ENCODE measurements around the gene SORCS2. TPM values are rescaled to one million over a fixed set of nuclear protein-coding genes. Genes with fewer than 3 reads are reported as not detected.

The SORCS2 gene
- total RNA-seq, 1 experiment from 2014 or later, result not detected

DNA sequence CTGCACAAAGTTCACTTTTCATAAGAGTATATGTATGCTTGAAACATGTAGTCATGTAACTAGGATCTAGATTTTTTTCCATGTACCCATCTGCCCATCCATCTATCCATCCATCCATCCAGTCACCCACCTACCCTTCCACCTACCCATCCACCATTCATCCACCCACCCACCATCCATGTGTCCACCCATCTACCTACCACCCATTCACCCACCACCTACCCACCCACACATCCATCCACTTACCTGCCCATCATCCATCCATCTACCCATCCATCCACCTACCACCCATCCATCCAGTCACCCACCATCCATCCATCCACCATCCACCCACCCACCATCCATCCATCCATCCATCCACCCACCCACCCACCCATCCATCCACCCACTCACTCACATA lies 364.2 kb downstream of the SORCS2 start:
- Mint-ChIP-seq H3K27ac (ENCODE audit: unreplicated experiment) (no peak overlapping the region), H3K27me3 (ENCODE audit: unreplicated experiment) (peaks cover 44% of the 10 kb centered on the region), H3K4me1 (ENCODE audit: low read depth, unreplicated experiment) (no peaks in the 10 kb centered on the region), H3K9me3 (ENCODE audit: low read depth, unreplicated experiment) (peaks cover 3% of the 10 kb centered on the region), H3K36me3 (ENCODE audit: insufficient read depth, unreplicated experiment) (no peaks in the 10 kb centered on the region), H3K4me3 (ENCODE audit: low read depth, unreplicated experiment) (no peak overlapping the region)
- TF ChIP-seq, protein P1, sequence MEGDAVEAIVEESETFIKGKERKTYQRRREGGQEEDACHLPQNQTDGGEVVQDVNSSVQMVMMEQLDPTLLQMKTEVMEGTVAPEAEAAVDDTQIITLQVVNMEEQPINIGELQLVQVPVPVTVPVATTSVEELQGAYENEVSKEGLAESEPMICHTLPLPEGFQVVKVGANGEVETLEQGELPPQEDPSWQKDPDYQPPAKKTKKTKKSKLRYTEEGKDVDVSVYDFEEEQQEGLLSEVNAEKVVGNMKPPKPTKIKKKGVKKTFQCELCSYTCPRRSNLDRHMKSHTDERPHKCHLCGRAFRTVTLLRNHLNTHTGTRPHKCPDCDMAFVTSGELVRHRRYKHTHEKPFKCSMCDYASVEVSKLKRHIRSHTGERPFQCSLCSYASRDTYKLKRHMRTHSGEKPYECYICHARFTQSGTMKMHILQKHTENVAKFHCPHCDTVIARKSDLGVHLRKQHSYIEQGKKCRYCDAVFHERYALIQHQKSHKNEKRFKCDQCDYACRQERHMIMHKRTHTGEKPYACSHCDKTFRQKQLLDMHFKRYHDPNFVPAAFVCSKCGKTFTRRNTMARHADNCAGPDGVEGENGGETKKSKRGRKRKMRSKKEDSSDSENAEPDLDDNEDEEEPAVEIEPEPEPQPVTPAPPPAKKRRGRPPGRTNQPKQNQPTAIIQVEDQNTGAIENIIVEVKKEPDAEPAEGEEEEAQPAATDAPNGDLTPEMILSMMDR (IDR thresholded peaks at IDR 0.05; ENCODE audit: unreplicated experiment), result no peak
- intact Hi-C loops (cut with micrococcal nuclease; ENCODE audit: unreplicated experiment), result no loop called here
- DNase-seq, result no peak
- no TSS peak for BruUV-seq (replicated peaks)
- CTCF ChIA-PET, result no interaction called here

DNA sequence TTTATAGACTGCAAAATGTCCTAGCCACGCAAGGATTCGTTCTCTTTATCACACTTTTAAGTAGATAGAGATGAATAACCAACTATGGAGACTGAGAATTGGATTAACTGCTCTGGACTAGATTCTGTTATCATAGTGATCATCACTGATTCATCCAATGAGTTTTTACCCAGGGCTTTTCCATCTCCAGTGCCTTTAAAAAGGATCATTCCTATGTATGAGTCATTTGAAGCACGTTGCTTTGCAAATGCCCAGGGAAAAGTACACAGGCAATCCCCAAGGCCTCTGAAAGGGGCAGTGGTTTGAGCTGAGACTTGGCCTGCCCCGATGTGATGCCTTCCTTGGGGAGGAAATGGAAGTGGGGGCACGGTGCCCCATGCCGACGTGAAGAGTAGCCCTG lies 365.1 kb downstream of the SORCS2 start:
- H3K27ac Mint-ChIP-seq (ENCODE audit: unreplicated experiment), result no peak overlapping the region
- no peak for DNase-seq

DNA sequence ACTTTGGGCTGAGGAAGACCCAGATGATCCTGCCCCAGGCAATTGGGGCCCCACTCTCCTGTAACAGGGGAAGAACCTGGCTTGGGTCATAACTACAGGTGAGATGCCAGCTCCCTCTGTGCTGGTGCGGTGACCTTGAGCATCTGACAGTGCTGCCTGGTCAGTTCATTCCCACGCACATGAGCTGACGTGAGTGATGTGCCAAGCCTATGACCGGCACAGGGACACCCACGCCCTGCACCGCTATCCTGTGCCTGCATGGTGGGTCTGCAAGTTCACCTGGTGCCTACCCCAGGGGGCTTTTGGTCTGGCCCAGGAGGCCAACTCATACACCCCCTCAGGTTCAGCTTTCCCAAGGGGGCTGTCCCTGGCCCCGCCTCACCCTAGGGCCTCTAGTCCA lies 366.1 kb downstream of the SORCS2 start:
- CTCF ChIA-PET, result no interaction called here

More for the DNA sequence above, 365.1 kb downstream of the SORCS2 start:
- peaks cover 3% of the 10 kb centered on the region for H3K9me3 Mint-ChIP-seq (ENCODE audit: low read depth, unreplicated experiment)
- no peaks in the 10 kb centered on the region for H3K4me1 Mint-ChIP-seq (ENCODE audit: low read depth, unreplicated experiment)
- CTCF ChIA-PET, result no interaction called here
- no peak overlapping the region for H3K4me3 Mint-ChIP-seq (ENCODE audit: low read depth, unreplicated experiment)
- BruUV-seq (replicated peaks), result no TSS peak
- peaks cover 42% of the 10 kb centered on the region for H3K27me3 Mint-ChIP-seq (ENCODE audit: unreplicated experiment)
- TF ChIP-seq, protein P1 (IDR thresholded peaks at IDR 0.05; ENCODE audit: unreplicated experiment), result no peak
- no peaks in the 10 kb centered on the region for H3K36me3 Mint-ChIP-seq (ENCODE audit: insufficient read depth, unreplicated experiment)
- intact Hi-C loops (cut with micrococcal nuclease; ENCODE audit: unreplicated experiment), result no loop called here

DNA sequence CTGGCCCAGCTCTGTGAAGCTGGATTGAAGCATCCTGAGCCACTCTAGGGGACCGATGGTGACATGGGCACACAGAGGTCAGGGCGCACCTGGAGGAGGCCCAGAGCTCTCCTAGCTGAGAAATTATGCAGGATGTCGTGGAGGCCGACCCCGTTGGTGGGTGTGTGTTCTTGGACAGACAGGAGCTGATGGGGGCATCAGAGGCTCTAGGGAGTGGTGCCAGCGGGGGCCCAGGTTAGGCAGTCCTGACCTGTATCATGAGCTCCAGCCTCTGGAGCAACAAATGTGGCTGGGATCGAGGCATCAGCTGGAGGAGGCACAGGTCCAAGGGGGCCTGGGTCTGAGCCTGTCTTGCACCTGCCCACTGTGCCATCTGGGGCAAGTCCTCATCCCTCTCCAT lies 367.0 kb downstream of the SORCS2 start:
- DNase-seq, result no peak
- Mint-ChIP-seq H3K36me3 (ENCODE audit: insufficient read depth, unreplicated experiment) (no peaks in the 10 kb centered on the region), H3K27ac (ENCODE audit: unreplicated experiment) (no peak overlapping the region), H3K9me3 (ENCODE audit: low read depth, unreplicated experiment) (no peaks in the 10 kb centered on the region), H3K4me3 (ENCODE audit: low read depth, unreplicated experiment) (no peak overlapping the region), H3K27me3 (ENCODE audit: unreplicated experiment) (peaks cover 37% of the 10 kb centered on the region), H3K4me1 (ENCODE audit: low read depth, unreplicated experiment) (no peaks in the 10 kb centered on the region)
- TF ChIP-seq, protein P1 (IDR thresholded peaks at IDR 0.05; ENCODE audit: unreplicated experiment), result no peak
- CTCF ChIA-PET, result no interaction called here
- BruUV-seq (replicated peaks), result no TSS peak
- intact Hi-C loops (cut with micrococcal nuclease; ENCODE audit: unreplicated experiment), result no loop called here

More for the DNA sequence above, 366.1 kb downstream of the SORCS2 start:
- no peak overlapping the region for H3K4me3 Mint-ChIP-seq (ENCODE audit: low read depth, unreplicated experiment)
- no peak for DNase-seq
- TF ChIP-seq, protein P1 (IDR thresholded peaks at IDR 0.05; ENCODE audit: unreplicated experiment), result no peak
- H3K9me3 Mint-ChIP-seq (ENCODE audit: low read depth, unreplicated experiment), result no peaks in the 10 kb centered on the region
- intact Hi-C loops (cut with micrococcal nuclease; ENCODE audit: unreplicated experiment), result no loop called here
- no peaks in the 10 kb centered on the region for H3K36me3 Mint-ChIP-seq (ENCODE audit: insufficient read depth, unreplicated experiment)
- no peaks in the 10 kb centered on the region for H3K4me1 Mint-ChIP-seq (ENCODE audit: low read depth, unreplicated experiment)
- peaks cover 42% of the 10 kb centered on the region for H3K27me3 Mint-ChIP-seq (ENCODE audit: unreplicated experiment)
- H3K27ac Mint-ChIP-seq (ENCODE audit: unreplicated experiment), result no peak overlapping the region
- no TSS peak for BruUV-seq (replicated peaks)
